NCI-H748 (cell line): ENCODE results near the gene DIO1.
A peak's percentile ranks its signal among the peaks of the same experiment; 100 is the strongest.
"Not testable (repeated sequence)": the region's sequence is repeated elsewhere in the genome, so short reads cannot be mapped to it uniquely, and the experiment has no call there.

Source experiments
- DNase-seq: peaks from one replicate; lab custom pipeline; 2025; ENCODE audit not compliant: unreplicated experiment; lab: John Stamatoyannopoulos, UW

DIO1 gene

DNA sequence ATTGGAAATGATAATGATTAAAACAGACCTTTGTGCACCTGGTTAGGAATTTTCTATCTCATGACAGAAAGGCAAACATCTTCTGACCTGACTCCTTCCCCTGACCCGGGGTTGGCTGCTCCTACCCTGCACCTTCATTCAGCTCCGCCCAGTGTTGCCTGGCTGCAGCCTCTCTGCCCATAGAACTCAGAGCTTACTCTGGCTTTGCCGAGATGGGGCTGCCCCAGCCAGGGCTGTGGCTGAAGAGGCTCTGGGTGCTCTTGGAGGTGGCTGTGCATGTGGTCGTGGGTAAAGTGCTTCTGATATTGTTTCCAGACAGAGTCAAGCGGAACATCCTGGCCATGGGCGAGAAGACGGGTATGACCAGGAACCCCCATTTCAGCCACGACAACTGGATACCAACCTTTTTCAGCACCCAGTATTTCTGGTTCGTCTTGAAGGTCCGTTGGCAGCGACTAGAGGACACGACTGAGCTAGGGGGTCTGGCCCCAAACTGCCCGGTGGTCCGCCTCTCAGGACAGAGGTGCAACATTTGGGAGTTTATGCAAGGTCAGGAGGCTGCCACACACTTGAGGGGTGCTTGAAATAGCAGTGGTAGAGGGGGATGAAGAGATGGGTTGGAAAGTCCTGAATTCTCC, at the start of gene DIO1:
TSS of gene DIO1 (plus strand) at position 189 of the 638 bp plus-strand sequence. CDS start at position 213, 24 bp downstream.
- DNase-seq: no peak

DNA sequence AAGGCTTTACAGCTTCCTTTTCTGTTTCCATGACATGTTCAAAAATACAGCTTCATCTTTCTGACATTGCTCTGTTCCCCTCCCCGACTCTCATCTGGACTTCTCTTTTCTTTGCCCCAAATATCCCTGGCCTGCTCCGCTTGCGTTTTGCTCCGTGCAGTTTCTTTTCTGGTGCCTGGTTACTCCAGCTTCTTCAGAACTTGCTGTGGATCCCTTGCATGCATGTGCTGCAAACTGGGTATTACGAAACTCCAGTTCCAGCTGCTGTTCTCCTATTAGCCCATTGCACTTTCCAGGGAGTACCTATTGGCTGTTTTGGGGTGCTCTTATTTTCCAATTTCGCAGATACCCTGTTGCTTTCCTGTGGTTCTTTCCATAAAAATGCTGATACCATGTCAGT, 46.0 kb upstream of the DIO1 start:
- no peak for DNase-seq

DNA sequence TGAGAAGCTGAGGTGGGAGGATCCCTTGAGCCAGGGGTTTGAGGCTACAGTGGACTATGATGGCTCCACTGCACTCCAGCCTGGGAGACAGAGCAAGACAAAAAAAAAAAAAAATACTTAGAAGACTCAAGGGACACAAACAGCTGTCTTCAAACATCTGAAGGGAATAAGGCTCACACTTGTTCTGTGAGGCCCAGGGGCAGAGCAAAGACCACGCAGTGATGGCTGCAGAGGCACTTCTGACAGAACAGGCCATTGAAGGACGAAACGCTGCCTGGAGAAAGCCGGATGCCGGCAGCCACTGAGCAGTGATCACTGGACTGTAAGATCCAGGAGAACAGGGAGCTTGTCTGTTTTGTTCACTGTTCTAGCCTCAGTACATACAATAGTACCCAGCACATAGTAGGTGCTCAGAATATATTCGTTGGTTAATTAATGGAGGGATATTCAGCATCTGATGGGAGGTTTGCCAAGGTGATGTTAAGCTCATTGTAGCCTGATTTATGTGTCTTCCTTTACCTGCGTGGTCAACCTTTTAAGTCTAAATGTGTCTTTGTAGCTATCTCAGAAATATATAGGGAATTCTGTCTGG, 43.8 kb upstream of the DIO1 start:
- no peak for DNase-seq

DNA sequence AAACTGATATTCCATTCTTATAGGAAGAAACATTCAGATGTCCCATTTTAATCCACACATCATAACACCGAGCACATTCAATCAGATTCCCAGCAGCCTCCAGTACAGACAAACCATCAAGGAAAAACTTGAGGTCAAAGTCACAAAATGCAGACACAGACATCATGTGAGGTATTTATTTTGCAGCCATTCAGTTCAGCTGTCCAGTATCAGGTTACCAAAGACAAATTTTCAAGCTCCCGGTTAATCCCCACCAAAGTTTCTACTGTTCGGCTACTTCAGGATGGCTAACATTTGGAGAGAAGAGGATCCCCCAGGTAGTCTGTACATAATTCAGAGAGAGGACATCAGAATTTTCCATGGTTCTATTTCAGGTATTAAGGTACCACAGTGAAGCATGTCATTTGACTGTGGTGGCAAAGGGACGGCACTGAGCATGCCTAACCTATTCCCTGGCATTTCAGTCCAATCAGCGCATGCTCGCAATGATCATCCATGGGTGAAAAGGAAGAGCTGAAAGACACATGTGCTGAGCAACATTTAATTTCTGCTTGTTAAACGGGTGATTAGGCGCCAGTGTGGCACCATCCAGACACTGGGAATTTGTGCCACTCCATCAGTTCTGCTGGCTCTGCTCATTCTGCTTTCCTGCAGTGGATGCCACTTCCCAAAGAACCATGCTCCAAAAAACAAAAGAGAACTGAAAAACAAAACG, 42.3 kb upstream of the DIO1 start:
- DNase-seq: no peak

DNA sequence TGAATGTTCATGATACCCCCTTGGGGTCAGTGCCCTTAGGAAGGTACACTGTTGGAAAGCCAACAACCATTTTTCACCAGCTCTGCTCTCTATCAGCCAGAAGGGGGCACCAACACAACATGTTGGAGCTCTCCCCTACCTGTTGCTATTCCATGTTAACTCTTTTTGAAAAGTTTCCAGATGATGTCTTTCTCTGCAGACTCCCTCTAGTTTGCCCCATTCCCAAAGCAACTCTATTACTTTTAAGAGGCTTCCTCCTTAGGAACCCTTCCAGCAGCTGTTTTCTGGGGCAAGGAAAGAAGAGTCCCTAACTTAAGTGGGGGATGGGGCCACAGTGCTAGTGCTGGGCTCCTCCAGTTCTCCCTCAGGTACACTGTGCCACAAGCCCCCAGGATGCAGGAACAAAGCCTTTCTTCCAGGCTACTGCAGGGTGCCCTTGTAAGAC, 33.0 kb upstream of the DIO1 start:
- DNase-seq: peak; percentile 58

DNA sequence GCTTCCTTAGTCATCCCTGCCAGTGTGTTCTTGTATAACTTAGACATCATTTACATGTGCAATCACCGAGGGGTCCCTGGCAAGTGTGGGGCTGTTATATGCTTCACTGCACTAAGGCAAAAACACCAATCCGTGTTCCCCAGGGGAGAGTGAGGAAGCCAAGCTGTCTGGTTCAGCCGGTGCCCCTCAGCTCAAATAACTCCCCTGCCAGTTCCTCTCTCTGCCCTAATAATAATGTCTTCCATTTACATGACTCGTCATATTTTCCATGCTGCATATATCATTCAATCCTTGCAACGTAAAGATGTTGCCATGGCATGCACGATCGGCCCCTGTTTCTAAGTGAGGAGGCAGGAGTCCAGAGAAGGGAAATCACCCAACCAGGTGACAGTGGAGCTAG, 31.5 kb upstream of the DIO1 start:
- no peak for DNase-seq

DNA sequence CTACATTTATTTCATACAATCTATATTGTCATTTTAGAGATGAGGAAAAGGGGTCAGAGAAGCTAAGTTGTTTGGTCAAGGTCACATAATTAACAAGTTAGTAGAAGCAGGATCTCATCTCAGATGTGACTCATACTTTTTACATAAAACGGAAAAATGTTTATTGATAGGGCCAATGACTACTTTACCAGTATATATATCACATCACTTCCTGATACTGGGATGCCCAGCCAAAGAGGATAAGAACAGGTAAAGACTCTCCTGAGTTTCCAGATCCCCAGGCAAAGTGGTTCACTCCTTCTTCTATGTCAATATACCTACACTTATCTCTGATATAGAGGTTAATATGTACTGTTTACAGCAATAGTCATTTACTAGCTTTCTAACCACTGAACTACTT, 25.4 kb upstream of the DIO1 start:
- no peak for DNase-seq

DNA sequence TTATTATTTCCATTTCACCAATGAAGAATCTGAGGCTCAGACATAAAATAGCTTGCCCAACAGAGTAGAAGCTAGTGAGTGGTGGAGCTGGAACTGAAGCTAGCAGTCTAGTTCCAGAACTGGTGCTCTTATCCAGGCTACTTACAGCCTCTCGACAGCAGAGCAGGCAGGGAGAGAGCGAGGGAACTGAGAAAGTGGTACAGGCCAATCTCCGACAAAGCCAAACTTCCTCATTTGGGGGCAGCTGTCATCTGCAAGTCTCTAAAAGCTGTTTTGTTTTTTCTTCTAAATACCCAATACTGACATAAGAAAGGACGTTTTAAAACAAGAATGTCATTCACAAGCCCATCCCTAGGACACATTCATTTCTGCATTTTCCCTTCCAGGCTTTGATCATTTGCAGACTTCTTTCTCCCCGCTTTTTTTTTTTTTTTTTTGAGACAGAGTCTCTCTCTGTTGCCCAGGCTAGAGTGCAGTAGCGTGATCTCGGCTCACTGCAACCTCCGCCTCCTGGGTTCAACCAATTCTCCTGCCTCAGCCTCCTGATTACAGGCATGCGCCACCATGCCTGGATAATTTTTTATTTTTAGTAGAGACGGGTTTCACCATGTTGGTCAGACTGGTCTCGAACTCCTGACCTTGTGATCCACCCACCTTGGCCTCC, 24.4 kb upstream of the DIO1 start:
- no peak for DNase-seq

DNA sequence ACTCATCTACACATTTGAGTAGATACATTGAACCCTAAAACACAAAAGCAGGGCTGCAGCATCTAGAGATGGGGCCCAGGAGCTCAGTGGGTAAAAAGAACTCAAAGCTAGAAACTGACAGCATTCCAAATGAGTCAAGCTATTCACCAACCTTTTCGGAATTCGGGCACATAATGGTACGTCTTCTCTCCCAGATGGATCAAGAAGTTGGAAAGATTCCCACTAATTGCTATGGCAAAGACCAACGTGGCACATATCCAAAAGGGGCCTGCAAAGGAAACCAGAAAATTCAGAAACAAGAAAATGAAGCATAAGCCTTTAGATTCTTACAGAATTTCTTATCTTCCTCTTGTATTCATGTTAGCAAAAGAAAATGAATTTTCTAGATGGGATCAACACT, 22.8 kb upstream of the DIO1 start:
- DNase-seq: no peak

DNA sequence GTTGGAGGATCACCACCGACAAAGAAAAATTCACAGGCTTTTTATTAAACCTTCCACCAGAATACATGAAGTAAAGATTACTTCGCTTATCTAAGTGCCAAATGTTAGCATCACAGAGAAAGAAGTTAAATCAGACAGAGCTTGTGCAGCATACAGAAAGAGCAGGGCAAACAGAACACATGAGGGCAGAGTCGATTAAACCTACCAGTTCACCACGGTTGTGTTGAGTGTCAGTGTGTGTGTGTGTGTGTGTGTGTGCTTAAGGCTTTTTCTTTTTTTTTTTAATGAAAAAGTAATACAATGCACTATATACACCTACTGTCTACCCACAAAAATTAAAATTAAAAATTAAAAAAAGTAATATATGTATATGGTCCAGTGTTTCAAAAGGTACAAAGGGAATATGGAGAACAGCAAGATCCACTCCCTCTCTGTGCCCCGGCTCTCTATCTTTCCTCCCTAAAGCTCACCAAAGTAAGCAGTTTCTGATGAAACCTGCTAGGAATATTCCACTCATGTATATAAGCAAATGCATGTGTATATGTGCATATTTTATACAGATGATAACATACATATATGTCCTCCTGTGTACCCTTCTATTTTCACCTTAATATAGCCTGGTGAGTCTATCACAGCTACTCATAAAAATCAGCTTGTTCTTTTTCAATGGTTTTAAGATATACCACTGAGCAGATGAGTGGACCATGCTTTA, 22.1 kb upstream of the DIO1 start:
- DNase-seq: no peak

DNA sequence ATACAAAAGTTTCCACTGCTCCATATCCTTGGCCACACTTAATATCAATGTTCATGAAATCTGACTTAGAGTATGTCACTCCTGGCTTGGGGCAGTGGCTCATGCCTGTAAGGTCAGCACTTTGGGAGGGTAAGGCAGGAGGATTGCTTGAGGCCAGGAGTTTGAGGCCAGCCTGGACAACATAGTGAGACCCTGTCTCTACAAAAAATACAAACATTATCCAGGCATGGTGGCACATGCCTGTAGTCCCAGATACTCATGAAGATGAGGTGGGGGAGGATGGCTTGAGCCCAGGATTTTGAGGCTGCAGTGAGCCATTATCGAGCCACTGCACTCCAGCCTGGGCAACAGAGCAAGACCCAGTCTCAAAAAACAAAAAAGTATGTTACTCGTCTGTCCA, 18.8 kb upstream of the DIO1 start:
- not testable (repeated sequence) for DNase-seq

DNA sequence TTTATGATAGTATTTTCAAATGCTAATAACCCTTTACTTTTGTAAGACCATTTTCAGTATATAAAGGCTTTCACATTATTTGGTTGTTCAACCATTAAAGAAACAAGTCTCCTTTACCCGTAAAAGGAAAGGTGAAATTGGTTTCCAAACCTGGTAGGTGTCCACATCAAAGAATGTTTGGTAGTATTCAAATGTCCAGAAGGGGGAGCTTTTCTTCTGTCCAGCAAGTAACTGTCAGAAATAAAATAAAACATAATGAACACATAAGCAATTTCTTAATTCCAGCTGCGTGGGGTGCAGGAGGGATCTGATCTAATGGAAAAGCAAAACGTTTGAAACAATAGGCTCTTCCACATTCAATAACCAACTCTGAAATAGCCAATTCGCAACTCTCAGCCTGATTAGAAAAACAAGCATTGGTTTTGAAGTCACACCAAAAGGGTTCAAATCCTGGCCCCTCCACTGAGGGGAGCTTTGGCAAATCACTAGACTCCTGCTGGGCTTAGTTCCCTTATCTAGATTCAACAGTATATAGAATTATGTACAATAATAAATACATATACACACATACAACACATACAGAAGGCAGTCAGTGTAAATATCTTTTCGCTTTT, 15.4 kb upstream of the DIO1 start:
- peak; percentile 61 for DNase-seq

DNA sequence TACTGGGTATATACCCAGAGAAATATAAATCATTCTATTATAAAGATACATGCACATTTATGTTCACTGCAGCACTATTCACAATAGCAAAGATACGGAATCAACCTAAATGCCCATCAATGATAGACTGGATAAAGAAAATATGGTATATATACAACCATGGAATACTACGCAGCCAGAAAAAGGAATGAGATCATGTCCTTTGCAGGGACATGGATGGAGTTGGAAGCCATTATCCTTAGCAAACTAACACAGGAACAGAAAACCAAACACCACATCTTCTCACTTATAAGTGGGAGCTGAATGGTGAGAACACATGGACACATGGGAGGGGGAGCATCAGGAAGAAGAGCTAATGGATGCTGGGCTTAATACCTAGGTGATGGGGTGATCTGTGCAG, 12.1 kb upstream of the DIO1 start:
- not testable (repeated sequence) for DNase-seq

DNA sequence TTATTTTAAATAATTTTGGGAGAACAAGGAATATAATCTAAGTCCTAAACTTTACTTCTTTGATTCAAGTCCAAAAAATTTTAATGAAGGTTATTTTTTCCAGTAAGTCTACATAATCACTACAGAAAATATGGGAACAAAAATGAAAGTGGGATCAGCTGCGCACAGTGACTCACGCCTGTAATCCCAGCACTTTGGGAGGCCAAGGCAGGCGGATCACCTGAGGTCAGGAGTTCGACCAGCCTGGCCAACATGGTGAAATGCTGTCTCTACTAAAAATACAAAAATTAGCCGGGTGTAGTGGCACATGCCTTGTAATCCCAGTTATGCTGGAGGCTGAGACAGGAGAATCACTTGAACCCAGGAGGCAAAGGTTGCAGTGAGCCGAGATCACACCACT, 10.4 kb upstream of the DIO1 start:
- not testable (repeated sequence) for DNase-seq

DNA sequence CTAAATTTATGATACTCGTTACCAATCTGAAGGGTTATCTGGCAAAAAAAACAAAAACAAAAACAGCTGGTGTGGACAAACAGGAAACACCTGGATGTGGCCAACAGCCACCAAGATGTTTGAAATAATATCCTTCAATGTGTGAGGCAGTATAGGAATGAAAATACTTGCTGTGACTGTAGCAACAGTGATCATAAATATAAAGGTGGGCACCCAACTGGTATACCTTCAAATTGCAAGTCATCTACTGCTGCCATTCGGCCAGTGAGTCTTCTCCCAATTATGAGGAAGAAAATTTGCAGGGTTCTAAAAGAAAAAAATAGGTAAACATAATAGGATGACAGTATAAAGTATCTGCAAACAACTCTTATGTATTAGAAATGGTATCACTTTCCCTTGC, 5.3 kb upstream of the DIO1 start:
- DNase-seq: no peak

DNA sequence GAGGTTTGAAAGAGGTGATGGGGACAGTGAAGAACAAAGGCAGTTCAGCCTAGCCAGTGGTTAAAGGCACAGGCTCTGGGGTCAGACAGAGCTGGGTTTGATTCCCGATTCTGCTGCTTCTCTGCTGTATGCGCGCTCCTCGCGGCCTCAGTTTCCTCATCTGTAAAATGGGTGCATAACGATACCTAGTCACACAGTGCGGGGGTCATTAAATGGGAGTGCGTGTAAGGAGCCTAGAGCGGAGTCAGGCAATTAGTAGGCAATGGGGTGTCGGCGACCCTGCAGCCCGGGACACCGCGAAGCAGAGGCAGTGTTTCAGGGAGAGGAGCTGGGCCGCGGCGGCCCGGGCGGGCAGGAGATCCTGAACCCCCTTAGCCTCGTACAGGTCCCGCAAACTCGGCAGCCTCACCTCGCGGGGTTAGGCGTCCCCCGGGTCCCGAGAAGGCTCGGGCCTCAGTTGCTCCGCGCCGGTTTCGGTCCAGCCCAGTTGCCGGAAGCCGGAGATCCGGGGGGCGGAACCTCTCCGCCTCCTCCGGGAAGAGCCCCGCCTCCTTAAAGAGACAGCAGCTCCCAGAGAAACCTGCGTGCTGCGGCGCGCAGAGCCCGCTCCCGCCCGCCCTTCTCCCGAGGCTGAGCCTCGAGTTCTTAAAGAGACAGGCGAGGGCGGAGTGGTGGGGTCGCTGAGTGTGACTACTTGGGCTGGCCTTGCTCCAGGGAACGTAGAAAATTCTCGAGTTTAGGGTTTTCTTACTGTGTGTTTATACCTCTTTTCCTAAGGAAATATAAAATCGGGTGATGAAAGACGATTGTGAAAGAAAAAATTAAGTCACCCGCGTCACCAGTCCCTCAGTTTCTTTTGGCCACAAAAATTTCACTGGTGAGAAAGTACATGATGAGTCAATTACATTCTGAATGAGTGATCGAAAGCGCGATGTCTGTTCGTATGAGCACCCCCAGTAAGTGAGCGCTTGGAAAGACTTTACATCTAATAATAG, 4.4 kb upstream of the DIO1 start, which contains the start of gene YIPF1:
TSS of gene YIPF1 (minus strand) at position 494 of the 995 bp plus-strand sequence. CDS start 860 bp downstream, outside the sequence.
- peak; percentile 93 for DNase-seq

DNA sequence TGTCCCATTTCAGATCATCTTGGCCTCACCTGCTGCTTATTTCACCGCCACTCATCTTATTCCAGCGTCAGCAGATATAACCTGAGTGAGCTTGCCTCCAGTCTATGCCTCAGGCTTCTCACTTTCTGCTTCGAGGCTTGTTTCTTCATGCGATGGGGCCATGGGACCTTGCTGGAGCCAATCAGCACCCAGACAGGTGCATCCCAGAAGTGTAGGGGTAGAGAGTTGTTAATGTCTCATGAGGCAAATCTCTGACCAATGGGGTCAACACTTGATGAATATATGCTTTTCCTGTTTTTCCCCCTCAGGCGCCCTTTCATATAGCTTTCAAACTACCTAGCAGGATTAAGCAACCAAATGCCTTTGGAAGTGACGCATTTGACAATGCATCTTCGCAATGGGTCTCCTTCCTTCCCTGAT, 3.5 kb upstream of the DIO1 start:
- no peak for DNase-seq

DNA sequence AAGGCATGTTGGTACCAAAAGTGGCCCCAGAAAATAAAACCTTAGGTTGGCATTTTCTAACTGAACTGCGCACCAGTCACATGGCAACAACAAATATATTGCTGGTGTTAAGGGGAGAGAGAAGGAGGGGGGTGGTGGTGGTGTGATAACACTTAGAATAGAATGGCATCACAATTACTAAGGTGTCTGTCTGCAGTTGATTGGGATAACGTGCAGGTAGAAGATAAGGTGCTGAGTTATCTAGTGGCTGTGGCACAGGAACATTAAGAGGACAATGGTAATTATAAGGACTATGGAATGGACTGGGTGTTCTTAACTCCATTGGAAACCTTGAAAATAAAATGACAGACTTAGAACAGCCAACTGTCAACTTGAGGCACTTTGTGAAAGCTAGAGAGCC, 3.0 kb upstream of the DIO1 start:
- DNase-seq: no peak

DNA sequence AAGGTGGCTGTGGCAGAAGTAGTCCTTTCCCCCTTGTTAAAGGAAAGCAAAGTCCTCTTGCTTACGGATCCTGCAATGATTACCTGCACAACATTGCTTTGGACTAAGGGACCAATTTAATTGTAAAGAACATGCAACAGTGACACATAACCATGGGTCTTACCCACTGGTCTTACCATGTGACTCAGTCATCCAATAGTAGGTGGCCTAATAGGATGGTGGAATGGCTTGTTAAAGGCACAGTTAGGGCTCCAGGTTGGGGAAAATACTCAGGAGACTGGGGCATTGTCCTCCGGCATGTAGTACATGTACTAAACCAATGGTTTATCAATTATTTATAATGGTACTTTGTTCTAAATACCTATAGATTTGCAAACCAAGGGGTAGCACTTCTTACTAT, 2.3 kb upstream of the DIO1 start:
- no peak for DNase-seq
